Liver (tissue), 9 donors: ENCODE data around the gene EMP2. TPM values are rescaled to one million over a fixed set of nuclear protein-coding genes. Genes with fewer than 3 reads are reported as not detected.
A peak's percentile ranks its signal among the peaks of the same experiment; 100 is the strongest.

Source experiments
- DNase-seq: peaks from one replicate; pipeline ENCODE4 v3.0.0-alpha.2; 2017; ENCODE audit warnings: low spot score
- H3K27ac ChIP-seq, 2 donors: one replicate each; pipeline ENCODE4 v1.7.0; 2013; ENCODE audit warnings: inconsistent platforms in 2 of 2, low read length in 2 of 2, control low read depth in 1 of 2, low read depth in 1 of 2, mild to moderate bottlenecking in 1 of 2
- H3K27me3 ChIP-seq, 4 donors: one replicate each; pipeline versions ENCODE4 v1.6.1 to v1.7.0; 2013; ENCODE audit warnings: low read length in 3 of 4, inconsistent platforms in 1 of 4, mild to moderate bottlenecking in 1 of 4, moderate library complexity in 1 of 4; ENCODE audit not compliant: control insufficient read depth in 4 of 4, insufficient read depth in 4 of 4
- H3K36me3 ChIP-seq, 4 donors: one replicate each; pipeline versions ENCODE4 v1.6.1 to v1.7.0; 2013; ENCODE audit warnings: low read length in 3 of 4, mild to moderate bottlenecking in 3 of 4, low read depth in 1 of 4, moderate library complexity in 1 of 4; ENCODE audit not compliant: control insufficient read depth in 4 of 4, insufficient read depth in 3 of 4
- H3K4me1 ChIP-seq, 4 donors: one replicate each; pipeline versions ENCODE4 v1.6.1 to v1.7.0; 2013; ENCODE audit warnings: low read length in 3 of 4, mild to moderate bottlenecking in 3 of 4, moderate library complexity in 1 of 4; ENCODE audit not compliant: control insufficient read depth in 4 of 4, insufficient read depth in 4 of 4
- H3K4me3 ChIP-seq, 3 donors: one replicate each; pipeline versions ENCODE4 v1.6.1 to v1.7.0; 2013; ENCODE audit warnings: low read length in 3 of 3, control low read depth in 1 of 3, low read depth in 1 of 3, mild to moderate bottlenecking in 1 of 3
- H3K9ac ChIP-seq, 2 donors: one replicate each; pipeline ENCODE4 v1.7.0; 2013; ENCODE audit warnings: low read length in 2 of 2, mild to moderate bottlenecking in 2 of 2, moderate library complexity in 2 of 2, control low read depth in 1 of 2, low read depth in 1 of 2
- H3K9me3 ChIP-seq, 4 donors: one replicate each; pipeline versions ENCODE4 v1.6.1 to v1.7.0; 2013; ENCODE audit warnings: low read length in 3 of 4; ENCODE audit not compliant: control insufficient read depth in 4 of 4
- FOXA1 ChIP-seq: IDR thresholded peaks from 2 replicates; pipeline ENCODE4 v1.6.1; 2016; ENCODE audit warnings: antibody characterized with exemption
- FOXA2 ChIP-seq: IDR thresholded peaks from 2 replicates; pipeline ENCODE4 v1.6.1; 2016; ENCODE audit warnings: antibody characterized with exemption
- GABPA ChIP-seq, 2 donors: IDR thresholded peaks in 1 of 2; conservative IDR thresholded peaks in 1 of 2; 2 replicates each; pipeline ENCODE4 v1.6.1; 2016; ENCODE audit warnings: antibody characterized with exemption in 2 of 2, mild to moderate bottlenecking in 1 of 2, moderate library complexity in 1 of 2
- HNF4A ChIP-seq, 2 donors: conservative IDR thresholded peaks; 2 replicates each; pipeline ENCODE4 v1.6.1; 2016; ENCODE audit warnings: antibody characterized with exemption in 2 of 2, mild to moderate bottlenecking in 2 of 2
- HNF4G ChIP-seq: IDR thresholded peaks from 2 replicates; pipeline ENCODE4 v1.6.1; 2016; ENCODE audit warnings: antibody characterized with exemption
- JUND ChIP-seq, 2 donors: IDR thresholded peaks; 2 replicates each; pipeline ENCODE4 v1.6.1; 2016; ENCODE audit warnings: antibody characterized with exemption in 2 of 2
- NR2F2 ChIP-seq: IDR thresholded peaks from 2 replicates; pipeline ENCODE4 v1.6.1; 2016; ENCODE audit warnings: antibody characterized with exemption
- RAD21 ChIP-seq, 2 donors: IDR thresholded peaks; 2 replicates each; pipeline ENCODE4 v1.6.1; 2016; ENCODE audit warnings: antibody characterized with exemption in 2 of 2, mild to moderate bottlenecking in 2 of 2
- SP1 ChIP-seq: IDR thresholded peaks from 2 replicates; pipeline ENCODE4 v1.6.1; 2018; ENCODE audit warnings: antibody characterized with exemption, mild to moderate bottlenecking
- TAF1 ChIP-seq: conservative IDR thresholded peaks from 2 replicates; pipeline ENCODE4 v1.6.1; 2016; ENCODE audit warnings: antibody characterized with exemption, mild to moderate bottlenecking
- YY1 ChIP-seq: IDR thresholded peaks from 2 replicates; pipeline ENCODE4 v1.6.1; 2016; ENCODE audit warnings: antibody characterized with exemption, mild to moderate bottlenecking
- WGBS: extraction: QIAGEN DNeasy Blood & Tissue Kit; methylation state at CpG from one replicate; pipeline ENCODE4 v1.1.7; 2013; 5-methylcytosine and 5-hydroxymethylcytosine counted together
- polyA plus RNA-seq, 2 donors: library from polyadenylated mRNA; stranded (reverse) in 1 of 2; unstranded in 1 of 2; fragments of 200-250 nt in 1 of 2; fragments of >200 nt in 1 of 2; fragmentation: Nextera tagmentation in 1 of 2; extraction: Ambion mirVana in 1 of 2; gene quantifications; one replicate each; pipeline versions ENCODE4 v1.2.1 to v1.2.3, GENCODE V29; 2013 to 2015
- total RNA-seq, 2 donors: library from RNA; depleted of rRNA; stranded (reverse); fragments of >200 nt; gene quantifications; one replicate each; pipeline ENCODE4 v1.2.3, GENCODE V29; 2014
- TF ChIP-seq, protein P1 (sequence below): IDR thresholded peaks from 2 replicates; pipeline ENCODE4 v1.6.1; 2016; ENCODE audit warnings: antibody characterized with exemption
- TF ChIP-seq, protein P2 (sequence below): fragments of 150-350 bp; IDR thresholded peaks from 2 replicates; pipeline ENCODE4 v1.5.1; 2017; ENCODE audit warnings: improper control_type of control experiment, low read depth, low read length; ENCODE audit not compliant: missing input control
- TF ChIP-seq, protein P3 (sequence below): IDR thresholded peaks from 2 replicates; pipeline ENCODE4 v1.6.1; 2016; ENCODE audit warnings: antibody characterized with exemption
- TF ChIP-seq, protein P4 (sequence below): IDR thresholded peaks from 2 replicates; pipeline ENCODE4 v1.6.1; 2016; ENCODE audit warnings: antibody characterized with exemption
- TF ChIP-seq, protein P5 (sequence below): IDR thresholded peaks from 2 replicates; pipeline ENCODE4 v1.6.1; 2016; ENCODE audit warnings: antibody characterized with exemption, mild to moderate bottlenecking
- donor health status: healthy.
- donor health status: healthy.
- donor health status: healthy.
- donor health status: healthy.
- donor health status: healthy.

The EMP2 gene
- total and polyA plus RNA-seq, 4 donors = 6.2 to 138 (median 66.7) TPM

DNA sequence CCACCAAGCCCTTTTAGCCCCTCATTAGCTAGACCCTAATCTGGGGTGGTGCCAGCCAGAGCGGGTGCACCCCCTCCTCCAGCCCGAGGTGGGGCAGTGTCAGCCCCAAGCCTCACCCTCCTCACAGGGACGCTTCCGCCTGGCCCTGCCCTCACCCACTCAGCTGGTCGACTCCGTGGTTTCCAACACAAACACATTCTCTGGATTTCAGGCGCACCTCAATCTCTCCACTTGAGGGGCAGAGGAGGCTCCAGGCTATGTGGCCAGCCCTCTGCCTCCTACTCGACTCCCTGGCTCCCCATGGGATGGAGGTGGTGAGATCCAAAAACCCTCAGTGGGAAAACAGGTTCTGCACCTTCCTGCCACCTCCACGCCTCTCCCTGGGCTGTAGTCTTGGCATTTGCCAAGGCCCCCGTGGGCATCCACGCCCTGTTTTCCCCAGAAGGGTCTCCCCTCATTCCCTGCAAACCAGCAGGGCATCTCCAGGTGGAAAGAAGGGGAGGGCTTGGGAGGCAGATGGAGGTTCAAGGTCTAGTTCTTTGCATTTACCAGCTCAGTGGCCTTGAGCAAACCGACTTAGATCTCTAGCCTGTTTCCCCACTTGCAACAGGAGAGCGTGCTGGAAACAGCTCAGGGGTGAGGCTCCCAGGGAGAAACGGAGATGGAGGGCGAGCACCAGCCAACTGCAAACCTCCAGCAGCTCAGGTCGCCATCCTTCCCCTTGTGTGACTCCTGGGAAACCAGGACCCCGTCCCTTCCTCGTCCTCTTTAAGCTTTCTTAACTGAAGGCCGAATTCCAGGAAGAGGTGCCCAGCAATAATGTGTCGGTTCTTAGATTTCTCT lies 1.7 kb downstream of the EMP2 start:
- no peaks in the 10 kb centered on the region for H3K9me3 ChIP-seq

DNA sequence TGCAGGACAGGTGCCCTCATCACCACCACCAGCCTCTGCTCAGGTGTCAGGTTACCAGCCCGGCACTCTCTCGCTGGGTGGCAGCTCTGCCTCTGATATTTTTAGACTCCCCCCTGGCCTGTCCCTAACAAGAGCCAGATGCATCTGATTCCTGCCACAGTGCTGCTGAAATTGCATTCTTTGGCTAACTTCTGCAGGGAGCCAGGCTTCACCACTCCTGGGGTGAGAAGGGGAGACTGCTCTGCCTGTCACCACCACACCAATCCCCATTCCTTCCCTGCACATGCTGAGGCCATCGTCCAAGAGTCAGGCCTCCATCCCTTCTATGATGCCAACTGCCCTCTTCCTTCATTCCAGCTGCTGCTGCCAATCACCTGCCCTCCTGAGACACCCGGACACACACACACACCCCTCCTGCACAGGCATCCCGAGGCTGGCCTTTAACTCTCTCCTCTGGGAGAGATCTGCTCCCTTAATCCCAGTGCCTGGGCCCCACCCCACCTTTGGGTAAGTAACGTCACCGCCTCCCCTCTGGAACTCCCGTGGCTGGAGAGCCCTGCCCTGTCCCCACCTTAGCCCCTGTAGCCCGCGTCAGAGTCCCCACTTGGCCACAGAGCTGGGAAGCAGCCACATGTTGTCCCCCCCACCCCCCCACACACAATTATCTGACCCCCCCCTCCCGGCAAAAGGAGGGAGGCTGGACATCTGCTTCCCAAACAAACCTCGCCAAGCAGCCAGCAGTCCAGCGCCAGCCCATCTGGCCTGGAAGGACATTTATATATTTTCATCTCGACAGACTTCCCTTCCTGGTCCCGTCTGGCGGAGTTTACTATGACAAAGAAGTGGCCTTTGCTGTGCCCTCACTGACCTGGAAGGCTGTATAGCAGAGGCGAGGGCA lies 2.8 kb downstream of the EMP2 start:
- no peak for DNase-seq
- Histone ChIP-seq H3K27ac (no peak overlapping the region), H3K9ac (no peak overlapping the region), H3K36me3 (no peaks in the 10 kb centered on the region), H3K4me3 (no peak overlapping the region), H3K9me3 (no peaks in the 10 kb centered on the region), H3K27me3 (no peaks in the 10 kb centered on the region), H3K4me1 (peaks cover 0 to 20% (median 8%) of the 10 kb centered on the region in 4 donors)
- TF ChIP-seq, protein P1, sequence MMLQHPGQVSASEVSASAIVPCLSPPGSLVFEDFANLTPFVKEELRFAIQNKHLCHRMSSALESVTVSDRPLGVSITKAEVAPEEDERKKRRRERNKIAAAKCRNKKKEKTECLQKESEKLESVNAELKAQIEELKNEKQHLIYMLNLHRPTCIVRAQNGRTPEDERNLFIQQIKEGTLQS = no peak
- TF ChIP-seq RAD21 (IDR thresholded peaks at IDR 0.05) = no peak
- TF ChIP-seq NR2F2 = peak; percentile 47
- TF ChIP-seq, protein P2, sequence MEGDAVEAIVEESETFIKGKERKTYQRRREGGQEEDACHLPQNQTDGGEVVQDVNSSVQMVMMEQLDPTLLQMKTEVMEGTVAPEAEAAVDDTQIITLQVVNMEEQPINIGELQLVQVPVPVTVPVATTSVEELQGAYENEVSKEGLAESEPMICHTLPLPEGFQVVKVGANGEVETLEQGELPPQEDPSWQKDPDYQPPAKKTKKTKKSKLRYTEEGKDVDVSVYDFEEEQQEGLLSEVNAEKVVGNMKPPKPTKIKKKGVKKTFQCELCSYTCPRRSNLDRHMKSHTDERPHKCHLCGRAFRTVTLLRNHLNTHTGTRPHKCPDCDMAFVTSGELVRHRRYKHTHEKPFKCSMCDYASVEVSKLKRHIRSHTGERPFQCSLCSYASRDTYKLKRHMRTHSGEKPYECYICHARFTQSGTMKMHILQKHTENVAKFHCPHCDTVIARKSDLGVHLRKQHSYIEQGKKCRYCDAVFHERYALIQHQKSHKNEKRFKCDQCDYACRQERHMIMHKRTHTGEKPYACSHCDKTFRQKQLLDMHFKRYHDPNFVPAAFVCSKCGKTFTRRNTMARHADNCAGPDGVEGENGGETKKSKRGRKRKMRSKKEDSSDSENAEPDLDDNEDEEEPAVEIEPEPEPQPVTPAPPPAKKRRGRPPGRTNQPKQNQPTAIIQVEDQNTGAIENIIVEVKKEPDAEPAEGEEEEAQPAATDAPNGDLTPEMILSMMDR = no peak
- no peak for TF ChIP-seq TAF1
- WGBS = 71% methylated on average over 17 of the region's 17 CpGs

More for the DNA sequence above, 1.7 kb downstream of the EMP2 start:
- WGBS = 78% methylated on average over 20 of the region's 20 CpGs
- Histone ChIP-seq H3K4me3 (no peak overlapping the region), H3K27ac (no peak overlapping the region), H3K27me3 (no peaks in the 10 kb centered on the region), H3K9ac (no peak overlapping the region), H3K4me1 (peaks cover 0 to 20% (median 8%) of the 10 kb centered on the region in 4 donors), H3K36me3 (no peaks in the 10 kb centered on the region)
- TF ChIP-seq FOXA2 (no peak), RAD21 (IDR thresholded peaks at IDR 0.05) (no peak), HNF4A (conservative IDR thresholded peaks at IDR 0.05) (no peak), GABPA (IDR thresholded peaks at IDR 0.05 in 1 of 2, conservative IDR thresholded peaks at IDR 0.05 in 1 of 2) (no peak), JUND (IDR thresholded peaks at IDR 0.05) (no peak), FOXA1 (no peak), HNF4G (no peak), YY1 (no peak), SP1 (no peak)
- TF ChIP-seq, protein P3, sequence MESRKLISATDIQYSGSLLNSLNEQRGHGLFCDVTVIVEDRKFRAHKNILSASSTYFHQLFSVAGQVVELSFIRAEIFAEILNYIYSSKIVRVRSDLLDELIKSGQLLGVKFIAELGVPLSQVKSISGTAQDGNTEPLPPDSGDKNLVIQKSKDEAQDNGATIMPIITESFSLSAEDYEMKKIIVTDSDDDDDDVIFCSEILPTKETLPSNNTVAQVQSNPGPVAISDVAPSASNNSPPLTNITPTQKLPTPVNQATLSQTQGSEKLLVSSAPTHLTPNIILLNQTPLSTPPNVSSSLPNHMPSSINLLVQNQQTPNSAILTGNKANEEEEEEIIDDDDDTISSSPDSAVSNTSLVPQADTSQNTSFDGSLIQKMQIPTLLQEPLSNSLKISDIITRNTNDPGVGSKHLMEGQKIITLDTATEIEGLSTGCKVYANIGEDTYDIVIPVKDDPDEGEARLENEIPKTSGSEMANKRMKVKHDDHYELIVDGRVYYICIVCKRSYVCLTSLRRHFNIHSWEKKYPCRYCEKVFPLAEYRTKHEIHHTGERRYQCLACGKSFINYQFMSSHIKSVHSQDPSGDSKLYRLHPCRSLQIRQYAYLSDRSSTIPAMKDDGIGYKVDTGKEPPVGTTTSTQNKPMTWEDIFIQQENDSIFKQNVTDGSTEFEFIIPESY = no peak
- TF ChIP-seq, protein P4, sequence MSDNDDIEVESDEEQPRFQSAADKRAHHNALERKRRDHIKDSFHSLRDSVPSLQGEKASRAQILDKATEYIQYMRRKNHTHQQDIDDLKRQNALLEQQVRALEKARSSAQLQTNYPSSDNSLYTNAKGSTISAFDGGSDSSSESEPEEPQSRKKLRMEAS = no peak
- TF ChIP-seq, protein P5, sequence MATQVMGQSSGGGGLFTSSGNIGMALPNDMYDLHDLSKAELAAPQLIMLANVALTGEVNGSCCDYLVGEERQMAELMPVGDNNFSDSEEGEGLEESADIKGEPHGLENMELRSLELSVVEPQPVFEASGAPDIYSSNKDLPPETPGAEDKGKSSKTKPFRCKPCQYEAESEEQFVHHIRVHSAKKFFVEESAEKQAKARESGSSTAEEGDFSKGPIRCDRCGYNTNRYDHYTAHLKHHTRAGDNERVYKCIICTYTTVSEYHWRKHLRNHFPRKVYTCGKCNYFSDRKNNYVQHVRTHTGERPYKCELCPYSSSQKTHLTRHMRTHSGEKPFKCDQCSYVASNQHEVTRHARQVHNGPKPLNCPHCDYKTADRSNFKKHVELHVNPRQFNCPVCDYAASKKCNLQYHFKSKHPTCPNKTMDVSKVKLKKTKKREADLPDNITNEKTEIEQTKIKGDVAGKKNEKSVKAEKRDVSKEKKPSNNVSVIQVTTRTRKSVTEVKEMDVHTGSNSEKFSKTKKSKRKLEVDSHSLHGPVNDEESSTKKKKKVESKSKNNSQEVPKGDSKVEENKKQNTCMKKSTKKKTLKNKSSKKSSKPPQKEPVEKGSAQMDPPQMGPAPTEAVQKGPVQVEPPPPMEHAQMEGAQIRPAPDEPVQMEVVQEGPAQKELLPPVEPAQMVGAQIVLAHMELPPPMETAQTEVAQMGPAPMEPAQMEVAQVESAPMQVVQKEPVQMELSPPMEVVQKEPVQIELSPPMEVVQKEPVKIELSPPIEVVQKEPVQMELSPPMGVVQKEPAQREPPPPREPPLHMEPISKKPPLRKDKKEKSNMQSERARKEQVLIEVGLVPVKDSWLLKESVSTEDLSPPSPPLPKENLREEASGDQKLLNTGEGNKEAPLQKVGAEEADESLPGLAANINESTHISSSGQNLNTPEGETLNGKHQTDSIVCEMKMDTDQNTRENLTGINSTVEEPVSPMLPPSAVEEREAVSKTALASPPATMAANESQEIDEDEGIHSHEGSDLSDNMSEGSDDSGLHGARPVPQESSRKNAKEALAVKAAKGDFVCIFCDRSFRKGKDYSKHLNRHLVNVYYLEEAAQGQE = no peak
- DNase-seq = no peak
